ENCODE measurements around the gene CST2.
"Not testable (repeated sequence)": the region's sequence is repeated elsewhere in the genome, so short reads cannot be mapped to it uniquely, and the experiment has no call there.

The CST2 gene

GRCh38 chr20:23826541-23827021 is at the start of gene CST2:
Gene CST2, minus strand, starts transcription at chr20:23826729. Its CDS starts 69 bp downstream, at chr20:23826660.
- no peak for DNase-seq (ENCODE audit: low spot score)

GRCh38 chr20:23875606-23876237 is 49.2 kb upstream of the CST2 start:
- no peak for DNase-seq (ENCODE audit: low spot score)

- no peak for DNase-seq (ENCODE audit: low spot score)
Measured at GRCh38 chr20:23874747-23875146, 48.2 kb upstream of the CST2 start.

GRCh38 chr20:23873370-23874015 is 47.0 kb upstream of the CST2 start:
- DNase-seq (ENCODE audit: low spot score) = no peak

- DNase-seq (ENCODE audit: low spot score) = no peak
Measured at GRCh38 chr20:23872065-23872464, 45.5 kb upstream of the CST2 start.

- no peak for DNase-seq (ENCODE audit: low spot score)
Measured at GRCh38 chr20:23870461-23870860, 43.9 kb upstream of the CST2 start.

- no peak for DNase-seq (ENCODE audit: low spot score)
Measured at GRCh38 chr20:23869520-23869919, 43.0 kb upstream of the CST2 start.

- no peak for DNase-seq (ENCODE audit: low spot score)
Measured at GRCh38 chr20:23868321-23868720, 41.8 kb upstream of the CST2 start.

- DNase-seq (ENCODE audit: low spot score) = no peak
Measured at GRCh38 chr20:23867152-23867776, 40.7 kb upstream of the CST2 start.

GRCh38 chr20:23860771-23861170 is 34.2 kb upstream of the CST2 start:
- not testable (repeated sequence) for DNase-seq (ENCODE audit: low spot score)

- no peak for DNase-seq (ENCODE audit: low spot score)
Measured at GRCh38 chr20:23857962-23858595, 31.6 kb upstream of the CST2 start.

GRCh38 chr20:23856736-23857135 is 30.2 kb upstream of the CST2 start:
- DNase-seq (ENCODE audit: low spot score) = no peak

GRCh38 chr20:23856226-23856625 is 29.7 kb upstream of the CST2 start:
- no peak for DNase-seq (ENCODE audit: low spot score)

GRCh38 chr20:23841693-23842092 is 15.2 kb upstream of the CST2 start:
- DNase-seq (ENCODE audit: low spot score) = no peak

GRCh38 chr20:23835716-23836115 is 9.2 kb upstream of the CST2 start:
- no peak for DNase-seq (ENCODE audit: low spot score)

- DNase-seq (ENCODE audit: low spot score) = no peak
Measured at GRCh38 chr20:23832775-23833513, 6.4 kb upstream of the CST2 start.

- not testable (repeated sequence) for DNase-seq (ENCODE audit: low spot score)
Measured at GRCh38 chr20:23831961-23832360, 5.4 kb upstream of the CST2 start.

- no peak for DNase-seq (ENCODE audit: low spot score)
Measured at GRCh38 chr20:23823621-23824324, 2.8 kb downstream of the CST2 start.

GRCh38 chr20:23823111-23823510 is 3.4 kb downstream of the CST2 start:
- no peak for DNase-seq (ENCODE audit: low spot score)

- DNase-seq (ENCODE audit: low spot score) = no peak
Measured at GRCh38 chr20:23820493-23820892, 6.0 kb downstream of the CST2 start.

- DNase-seq (ENCODE audit: low spot score) = not testable (repeated sequence)
Measured at GRCh38 chr20:23811559-23811958, 15.0 kb downstream of the CST2 start.

All from activated CD4-positive, alpha-beta T cell treated with anti-CD3 and anti-CD28 coated beads, Interleukin-2, Interleukin-4, amounts not matched to agents 100 ng/mL and 50 ng/mL, durations not matched to agents 16 hours and 8 hours (primary cell).